Esophagus muscularis mucosa (tissue), 4 donors: ENCODE data around the gene OBP2A.
"Not testable (repeated sequence)": the region's sequence is repeated elsewhere in the genome, so short reads cannot be mapped to it uniquely, and the experiment has no call there.

Experiments used
- EP300 ChIP-seq: sonication (generic); formaldehyde crosslinking; IDR thresholded peaks from one replicate; pipeline ENCODE4 v1.6.1; 2017; ENCODE audit warnings: antibody characterized with exemption
- POLR2AphosphoS5 ChIP-seq, 2 donors: sonication (generic); formaldehyde crosslinking; IDR thresholded peaks; one replicate each; pipeline ENCODE4 v1.6.1; 2017; ENCODE audit warnings: antibody characterized with exemption in 2 of 2
- TF ChIP-seq, protein P1 (sequence below), 3 experiments: fragments of 200-600 bp in 2 of 3; fragments of 450-650 bp in 1 of 3; sonication (generic) in 2 of 3; IDR thresholded peaks; one replicate each; pipeline ENCODE4 v1.5.1; 2017 to 2019; ENCODE audit warnings: antibody characterized with exemption in 3 of 3, mild to moderate bottlenecking in 2 of 3, moderate library complexity in 1 of 3

DNA sequence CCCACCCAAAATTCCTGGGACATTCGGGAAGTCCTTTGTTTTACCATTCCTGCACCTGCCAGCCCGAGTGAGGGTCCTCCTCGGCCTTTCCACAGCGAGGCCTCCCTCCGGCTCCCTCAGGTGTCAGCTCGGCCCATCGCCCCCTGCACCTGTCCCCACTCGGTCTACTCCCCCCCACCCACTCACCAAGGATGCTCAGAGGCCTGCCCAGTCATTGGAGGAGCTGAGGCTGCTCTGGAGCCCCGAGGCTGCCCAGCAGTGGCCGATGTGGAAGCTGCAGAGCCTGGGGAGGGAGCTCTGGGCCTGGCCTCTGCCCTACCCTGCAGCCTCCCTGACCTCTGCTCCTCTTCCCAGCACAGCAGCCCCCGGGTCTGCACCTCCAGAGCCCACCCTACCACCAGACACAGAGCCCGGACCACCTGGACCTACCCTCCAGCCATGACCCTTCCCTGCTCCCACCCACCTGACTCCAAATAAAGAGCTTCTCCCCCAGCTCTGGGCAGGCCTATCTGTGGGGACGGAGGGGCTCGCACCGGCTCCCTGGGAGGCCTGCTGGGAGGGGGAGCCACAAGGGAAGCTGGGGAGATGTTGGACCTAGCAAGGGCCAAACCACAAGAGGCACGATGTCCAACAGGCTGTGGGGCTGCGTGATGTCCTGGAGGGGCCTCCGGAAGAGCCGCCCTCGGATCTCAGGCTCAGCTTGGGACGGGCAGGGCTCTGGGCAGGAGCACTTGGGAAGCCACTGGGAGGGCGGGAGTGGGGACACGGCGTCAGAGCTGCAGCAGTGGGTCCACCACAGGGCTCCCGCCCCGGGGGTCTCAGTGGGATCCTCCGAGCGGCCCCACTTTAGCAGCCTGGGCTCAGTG is 3.8 kb downstream of the OBP2A start:
- TF ChIP-seq, protein P1, sequence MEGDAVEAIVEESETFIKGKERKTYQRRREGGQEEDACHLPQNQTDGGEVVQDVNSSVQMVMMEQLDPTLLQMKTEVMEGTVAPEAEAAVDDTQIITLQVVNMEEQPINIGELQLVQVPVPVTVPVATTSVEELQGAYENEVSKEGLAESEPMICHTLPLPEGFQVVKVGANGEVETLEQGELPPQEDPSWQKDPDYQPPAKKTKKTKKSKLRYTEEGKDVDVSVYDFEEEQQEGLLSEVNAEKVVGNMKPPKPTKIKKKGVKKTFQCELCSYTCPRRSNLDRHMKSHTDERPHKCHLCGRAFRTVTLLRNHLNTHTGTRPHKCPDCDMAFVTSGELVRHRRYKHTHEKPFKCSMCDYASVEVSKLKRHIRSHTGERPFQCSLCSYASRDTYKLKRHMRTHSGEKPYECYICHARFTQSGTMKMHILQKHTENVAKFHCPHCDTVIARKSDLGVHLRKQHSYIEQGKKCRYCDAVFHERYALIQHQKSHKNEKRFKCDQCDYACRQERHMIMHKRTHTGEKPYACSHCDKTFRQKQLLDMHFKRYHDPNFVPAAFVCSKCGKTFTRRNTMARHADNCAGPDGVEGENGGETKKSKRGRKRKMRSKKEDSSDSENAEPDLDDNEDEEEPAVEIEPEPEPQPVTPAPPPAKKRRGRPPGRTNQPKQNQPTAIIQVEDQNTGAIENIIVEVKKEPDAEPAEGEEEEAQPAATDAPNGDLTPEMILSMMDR (IDR thresholded peaks at IDR 0.05) = not testable (repeated sequence)
- not testable (repeated sequence) for TF ChIP-seq POLR2AphosphoS5 (IDR thresholded peaks at IDR 0.05); EP300
